ENCODE data around the gene ZNF653.

Gene ZNF653

DNA sequence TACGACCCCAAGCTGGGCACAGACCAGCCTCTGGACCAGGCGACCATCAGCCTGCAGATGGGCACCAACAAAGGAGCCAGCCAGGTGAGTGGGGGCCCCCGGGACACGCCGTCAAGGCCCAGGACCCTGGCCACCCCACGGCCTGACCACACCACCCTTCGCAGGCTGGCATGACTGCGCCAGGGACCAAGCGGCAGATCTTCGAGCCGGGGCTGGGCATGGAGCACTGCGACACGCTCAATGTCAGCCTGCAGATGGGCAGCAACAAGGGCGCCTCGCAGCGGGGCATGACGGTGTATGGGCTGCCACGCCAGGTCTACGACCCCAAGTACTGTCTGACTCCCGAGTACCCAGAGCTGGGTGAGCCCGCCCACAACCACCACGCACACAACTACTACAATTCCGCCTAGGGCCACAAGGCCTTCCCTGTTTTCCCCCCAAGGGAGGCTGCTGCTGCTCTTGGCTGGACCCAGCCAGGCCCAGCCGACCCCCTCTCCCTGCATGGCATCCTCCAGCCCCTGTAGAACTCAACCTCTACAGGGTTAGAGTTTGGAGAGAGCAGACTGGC, 43.8 kb upstream of the ZNF653 start:
- peak; percentile 3 for DNase-seq (ENCODE audit: low spot score)

DNA sequence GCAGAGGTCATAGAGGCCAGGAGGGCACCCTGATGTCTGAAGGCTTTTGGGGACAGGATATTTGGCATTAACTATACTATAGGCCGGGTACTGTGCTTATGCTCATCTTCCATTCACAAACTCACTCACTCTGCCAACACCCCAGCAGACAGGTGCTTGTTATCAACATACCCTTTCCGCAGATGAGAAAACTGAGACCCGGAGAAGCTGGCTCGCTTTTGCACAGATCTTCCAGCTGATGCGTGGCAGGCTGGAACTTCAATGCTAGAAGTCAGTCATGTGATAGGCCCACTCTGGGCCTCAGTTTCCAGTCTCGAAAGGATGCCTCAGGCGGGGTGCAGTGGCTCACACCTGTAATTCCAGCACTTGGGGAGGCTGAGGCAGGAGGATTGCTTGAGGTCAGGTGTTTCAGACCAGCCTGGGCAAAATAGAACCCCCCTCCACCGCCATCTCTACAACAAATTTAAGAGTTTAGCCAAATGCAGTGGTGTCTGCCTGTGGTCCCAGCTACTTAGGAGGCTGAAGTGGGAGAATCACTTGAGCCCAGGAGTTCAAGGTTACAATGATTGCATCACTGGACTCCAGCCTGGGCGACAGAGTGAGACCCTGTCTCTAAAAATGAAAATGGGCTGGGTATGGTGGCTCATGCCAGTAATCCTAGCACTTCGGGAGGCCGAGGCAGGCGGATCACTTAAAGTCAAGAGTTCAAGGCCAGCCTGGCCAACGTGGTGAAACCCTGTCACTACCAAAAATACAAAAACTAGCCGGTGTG, 42.5 kb upstream of the ZNF653 start:
- peak; percentile 16 for DNase-seq (ENCODE audit: low spot score)
- TF ChIP-seq, protein P1, sequence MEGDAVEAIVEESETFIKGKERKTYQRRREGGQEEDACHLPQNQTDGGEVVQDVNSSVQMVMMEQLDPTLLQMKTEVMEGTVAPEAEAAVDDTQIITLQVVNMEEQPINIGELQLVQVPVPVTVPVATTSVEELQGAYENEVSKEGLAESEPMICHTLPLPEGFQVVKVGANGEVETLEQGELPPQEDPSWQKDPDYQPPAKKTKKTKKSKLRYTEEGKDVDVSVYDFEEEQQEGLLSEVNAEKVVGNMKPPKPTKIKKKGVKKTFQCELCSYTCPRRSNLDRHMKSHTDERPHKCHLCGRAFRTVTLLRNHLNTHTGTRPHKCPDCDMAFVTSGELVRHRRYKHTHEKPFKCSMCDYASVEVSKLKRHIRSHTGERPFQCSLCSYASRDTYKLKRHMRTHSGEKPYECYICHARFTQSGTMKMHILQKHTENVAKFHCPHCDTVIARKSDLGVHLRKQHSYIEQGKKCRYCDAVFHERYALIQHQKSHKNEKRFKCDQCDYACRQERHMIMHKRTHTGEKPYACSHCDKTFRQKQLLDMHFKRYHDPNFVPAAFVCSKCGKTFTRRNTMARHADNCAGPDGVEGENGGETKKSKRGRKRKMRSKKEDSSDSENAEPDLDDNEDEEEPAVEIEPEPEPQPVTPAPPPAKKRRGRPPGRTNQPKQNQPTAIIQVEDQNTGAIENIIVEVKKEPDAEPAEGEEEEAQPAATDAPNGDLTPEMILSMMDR (IDR thresholded peaks at IDR 0.05; ENCODE audit: extremely low read depth, missing control alignments), result peak; percentile 1

More for the DNA sequence above, 43.8 kb upstream of the ZNF653 start:
- TF ChIP-seq, protein P1 (IDR thresholded peaks at IDR 0.05; ENCODE audit: extremely low read depth, missing control alignments), result no peak

DNA sequence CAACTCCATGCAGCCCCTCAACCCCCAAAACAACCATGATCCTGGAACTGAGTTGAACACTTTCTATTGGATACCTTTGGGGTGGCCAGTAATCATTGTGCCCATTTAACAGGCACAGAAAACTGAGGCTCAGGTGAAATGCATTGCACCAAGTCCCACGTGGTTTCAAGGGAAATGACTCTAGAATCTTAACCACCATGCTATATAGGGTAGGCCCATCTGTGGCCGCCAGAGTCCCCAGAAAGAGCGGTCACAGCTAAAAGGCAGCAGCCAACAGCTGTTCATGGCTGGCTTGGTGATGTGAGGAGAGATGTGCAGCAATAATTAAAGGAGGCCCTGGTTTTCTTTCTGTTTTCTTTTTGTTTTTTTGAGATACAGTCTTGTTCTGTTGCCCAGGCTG, 35.6 kb upstream of the ZNF653 start:
- DNase-seq (ENCODE audit: low spot score), result peak; percentile 56
- TF ChIP-seq, protein P1 (IDR thresholded peaks at IDR 0.05; ENCODE audit: extremely low read depth, missing control alignments), result no peak

DNA sequence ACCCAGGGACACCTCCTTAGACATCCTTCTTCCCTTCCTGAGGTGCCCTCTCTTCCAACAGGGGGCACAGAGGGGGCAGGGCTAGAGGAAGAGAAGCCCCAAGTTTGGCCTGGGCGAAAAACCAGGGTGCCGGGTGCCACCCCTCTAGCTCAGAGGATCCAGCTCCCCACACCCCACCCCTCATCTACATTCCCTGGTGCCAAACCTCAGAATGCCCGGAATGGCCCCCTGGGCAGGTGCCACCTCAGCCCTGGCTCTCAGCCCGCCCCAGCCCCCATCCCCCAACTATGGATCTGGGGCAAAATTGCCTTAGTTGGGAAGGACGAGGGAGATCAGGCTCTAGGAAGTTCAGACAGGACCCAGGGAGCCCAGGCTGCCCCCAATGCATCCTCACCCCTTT, 35.0 kb upstream of the ZNF653 start:
- no peak for DNase-seq (ENCODE audit: low spot score)
- TF ChIP-seq, protein P1 (IDR thresholded peaks at IDR 0.05; ENCODE audit: extremely low read depth, missing control alignments), result no peak

DNA sequence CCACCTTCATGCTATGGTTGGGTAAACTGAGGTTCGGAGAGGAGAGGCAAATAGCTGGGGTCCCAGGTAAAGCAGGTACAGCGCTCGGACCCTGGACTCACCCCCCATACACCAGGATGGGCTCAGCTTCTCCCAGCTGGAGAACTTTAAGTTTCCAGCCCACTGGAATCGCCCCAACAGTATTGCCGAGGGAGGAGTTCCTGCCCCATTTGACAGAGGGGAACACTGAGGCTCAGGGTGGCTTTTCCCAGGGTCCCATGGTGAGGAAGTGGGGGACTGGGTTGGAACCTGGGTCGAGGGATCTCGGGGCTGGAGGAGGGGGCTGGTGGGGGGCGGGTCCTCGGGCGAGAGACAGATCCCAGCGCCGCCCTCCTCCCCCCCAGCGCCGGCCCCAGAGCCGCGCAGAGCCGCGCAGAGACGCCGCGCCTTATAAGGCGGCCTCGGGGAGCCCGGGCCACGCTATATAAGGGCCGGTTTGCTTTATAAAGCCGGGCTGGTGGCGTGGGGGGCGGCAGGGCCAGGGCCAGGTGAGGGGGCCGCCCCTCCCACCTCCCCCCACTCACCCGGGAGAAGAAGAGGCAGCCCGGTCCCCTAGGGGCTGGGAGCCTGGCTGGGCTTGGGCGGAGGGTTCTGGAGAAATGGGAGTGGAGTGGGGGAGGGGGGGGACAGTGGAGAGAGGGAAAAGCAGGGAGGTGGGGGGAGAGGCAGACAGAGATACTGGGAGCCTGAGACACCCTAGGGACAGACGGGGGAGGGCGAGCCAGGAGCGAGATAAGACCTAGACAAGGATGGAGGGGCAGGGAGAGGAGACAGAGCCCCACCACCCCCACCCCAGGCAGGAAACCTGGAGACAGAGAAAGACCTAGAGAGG, 34.1 kb upstream of the ZNF653 start:
- DNase-seq (ENCODE audit: low spot score), result no peak
- TF ChIP-seq, protein P1 (IDR thresholded peaks at IDR 0.05; ENCODE audit: extremely low read depth, missing control alignments), result no peak

DNA sequence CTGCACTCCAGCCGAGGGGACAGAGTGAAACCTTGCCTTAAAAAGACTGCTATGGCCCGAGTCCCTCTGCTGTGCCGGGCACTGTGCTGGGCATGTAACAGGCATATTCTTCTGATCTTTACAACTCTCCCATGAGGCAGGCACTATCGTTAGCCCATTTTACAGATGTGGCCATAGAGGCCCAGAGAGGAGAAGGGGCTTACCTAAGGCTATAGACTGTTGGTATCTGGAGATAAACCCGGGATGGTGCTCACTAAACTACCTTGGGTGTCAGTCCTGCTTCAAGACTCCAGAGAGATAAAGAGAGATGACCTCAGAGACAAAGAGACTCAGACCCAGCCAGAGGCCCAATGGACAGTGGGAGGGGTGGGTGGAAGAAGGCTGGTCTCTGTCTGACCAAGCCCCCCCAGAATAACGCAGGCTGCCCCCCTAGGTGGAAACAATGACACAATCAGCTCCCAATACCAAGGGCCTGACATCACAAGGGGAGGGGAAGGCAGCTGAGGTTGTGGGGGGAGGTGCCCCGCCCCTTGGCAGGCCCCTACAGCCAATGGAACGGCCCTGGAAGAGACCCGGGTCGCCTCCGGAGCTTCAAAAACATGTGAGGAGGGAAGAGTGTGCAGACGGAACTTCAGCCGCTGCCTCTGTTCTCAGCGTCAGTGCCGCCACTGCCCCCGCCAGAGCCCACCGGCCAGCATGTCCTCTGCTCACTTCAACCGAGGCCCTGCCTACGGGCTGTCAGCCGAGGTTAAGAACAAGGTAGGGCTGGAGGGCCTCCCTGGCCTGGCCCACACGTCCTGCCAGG, 32.8 kb upstream of the ZNF653 start, which contains the start of gene CNN1:
CNN1 (plus strand) TSS at position 620 of the 805 bp plus-strand sequence; CDS start at position 697, 77 bp downstream.
- TF ChIP-seq, protein P1 (IDR thresholded peaks at IDR 0.05; ENCODE audit: extremely low read depth, missing control alignments), result no peak
- no peak for DNase-seq (ENCODE audit: low spot score)
